GM06990 (cell line): ENCODE measurements around the gene PAX2.

Experiments used
- DNase-seq: peaks from one replicate; pipeline ENCODE4 v3.0.0-alpha.2; 2011; ENCODE audit not compliant: insufficient read length; ENCODE audit errors: extremely low read depth
- H3K27me3 ChIP-seq: replicated peaks from 2 replicates; pipeline ENCODE4 v1.6.0; 2011; ENCODE audit warnings: low read length; ENCODE audit not compliant: control insufficient read depth, insufficient read depth
- H3K36me3 ChIP-seq: 2 replicates; pipeline ENCODE4 v1.5.1; 2011; ENCODE audit warnings: low read length; ENCODE audit not compliant: control insufficient read depth, insufficient read depth
- H3K4me3 ChIP-seq: replicated peaks from 2 replicates; pipeline ENCODE4 v1.5.1; 2011; ENCODE audit warnings: low read depth, mild to moderate bottlenecking, control low read depth, low read length
- TF ChIP-seq, protein P1 (sequence below): IDR thresholded peaks from 2 replicates; pipeline ENCODE4 v1.5.1; 2011; ENCODE audit warnings: low read length, control low read depth, mild to moderate bottlenecking, inconsistent platforms; ENCODE audit not compliant: insufficient read depth, poor library complexity, severe bottlenecking

PAX2 gene

DNA sequence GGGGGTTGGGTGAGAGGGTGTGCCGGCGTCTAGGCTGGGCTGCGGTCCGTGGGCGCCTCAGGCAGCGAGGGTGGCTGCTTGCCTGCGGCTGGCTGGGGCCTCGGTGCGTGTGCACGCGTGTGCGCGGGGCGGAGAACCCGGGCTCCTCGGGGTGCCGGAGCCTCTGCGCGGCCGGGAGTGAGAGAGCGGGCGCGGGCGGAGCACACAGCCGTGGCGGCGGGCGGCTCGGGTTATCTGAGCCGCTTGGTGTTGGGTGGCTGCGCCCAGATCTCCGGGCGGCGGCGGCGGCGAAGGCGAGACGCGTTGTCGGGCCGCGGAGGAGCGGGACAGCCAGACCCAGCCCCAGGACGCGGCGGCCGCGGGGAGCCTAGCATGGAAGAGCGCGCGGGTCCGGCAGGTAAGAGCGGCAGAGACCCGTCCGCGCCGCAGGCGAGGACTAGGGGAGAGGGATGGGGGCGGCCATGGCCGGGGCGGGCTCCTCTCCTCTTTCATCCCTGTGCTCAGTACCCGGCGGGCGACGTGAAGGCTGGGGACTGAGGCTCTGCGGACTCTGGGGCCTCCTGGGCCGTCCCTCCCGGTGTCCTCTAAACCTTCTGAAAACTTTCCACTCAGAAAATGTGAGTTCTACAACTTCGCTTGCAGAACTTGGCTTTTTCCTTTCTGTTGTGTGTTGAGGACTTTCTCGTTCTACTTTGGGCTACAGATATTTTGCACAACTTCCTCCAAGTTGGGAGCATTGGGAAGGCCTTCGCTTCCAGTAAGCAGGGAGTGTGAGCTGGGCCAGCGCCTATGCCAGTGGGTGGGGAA is 9.8 kb upstream of the PAX2 start:
- Histone ChIP-seq H3K36me3 (no peaks in the 10 kb centered on the region), H3K4me3 (no peak overlapping the region), H3K27me3 (peaks cover 11% of the 10 kb centered on the region)
- no peak for DNase-seq
- TF ChIP-seq, protein P1, sequence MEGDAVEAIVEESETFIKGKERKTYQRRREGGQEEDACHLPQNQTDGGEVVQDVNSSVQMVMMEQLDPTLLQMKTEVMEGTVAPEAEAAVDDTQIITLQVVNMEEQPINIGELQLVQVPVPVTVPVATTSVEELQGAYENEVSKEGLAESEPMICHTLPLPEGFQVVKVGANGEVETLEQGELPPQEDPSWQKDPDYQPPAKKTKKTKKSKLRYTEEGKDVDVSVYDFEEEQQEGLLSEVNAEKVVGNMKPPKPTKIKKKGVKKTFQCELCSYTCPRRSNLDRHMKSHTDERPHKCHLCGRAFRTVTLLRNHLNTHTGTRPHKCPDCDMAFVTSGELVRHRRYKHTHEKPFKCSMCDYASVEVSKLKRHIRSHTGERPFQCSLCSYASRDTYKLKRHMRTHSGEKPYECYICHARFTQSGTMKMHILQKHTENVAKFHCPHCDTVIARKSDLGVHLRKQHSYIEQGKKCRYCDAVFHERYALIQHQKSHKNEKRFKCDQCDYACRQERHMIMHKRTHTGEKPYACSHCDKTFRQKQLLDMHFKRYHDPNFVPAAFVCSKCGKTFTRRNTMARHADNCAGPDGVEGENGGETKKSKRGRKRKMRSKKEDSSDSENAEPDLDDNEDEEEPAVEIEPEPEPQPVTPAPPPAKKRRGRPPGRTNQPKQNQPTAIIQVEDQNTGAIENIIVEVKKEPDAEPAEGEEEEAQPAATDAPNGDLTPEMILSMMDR: no peak

DNA sequence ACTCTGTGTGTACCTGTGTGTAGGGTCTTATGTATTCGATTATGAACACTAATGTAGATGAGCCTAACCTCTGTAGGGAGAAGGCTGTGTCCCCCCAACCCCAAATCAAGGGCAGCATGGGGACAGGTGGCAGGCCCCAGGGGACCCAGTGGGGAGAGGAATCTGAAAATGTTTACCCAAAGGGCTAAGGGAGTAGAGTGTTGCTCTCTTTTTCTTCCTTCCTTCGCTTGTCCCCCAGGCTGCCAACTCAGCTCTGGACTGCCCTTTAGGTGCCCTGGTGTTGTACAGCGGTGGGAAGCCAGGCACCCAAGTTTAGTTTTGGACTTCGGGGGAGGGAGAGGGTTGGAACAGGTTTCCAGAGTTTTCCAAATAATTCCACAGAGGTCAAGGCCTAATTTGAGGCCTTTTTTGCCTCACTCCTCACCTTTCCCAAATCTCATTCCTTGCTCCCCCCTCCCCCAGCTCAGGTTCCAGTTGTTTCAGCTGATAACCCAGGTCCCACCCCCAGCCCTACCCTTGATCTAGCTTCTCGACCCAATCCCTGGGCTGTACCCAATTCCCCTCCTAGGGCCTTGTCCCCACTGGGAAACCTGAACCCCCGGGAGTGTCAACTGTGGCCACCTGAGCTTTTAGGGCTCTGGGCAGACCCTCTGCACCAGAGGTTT is 9.1 kb upstream of the PAX2 start:
- TF ChIP-seq, protein P1: no peak
- H3K36me3 ChIP-seq: no peaks in the 10 kb centered on the region
- DNase-seq: no peak
- H3K27me3 ChIP-seq: peaks cover 11% of the 10 kb centered on the region
- no peak overlapping the region for H3K4me3 ChIP-seq

DNA sequence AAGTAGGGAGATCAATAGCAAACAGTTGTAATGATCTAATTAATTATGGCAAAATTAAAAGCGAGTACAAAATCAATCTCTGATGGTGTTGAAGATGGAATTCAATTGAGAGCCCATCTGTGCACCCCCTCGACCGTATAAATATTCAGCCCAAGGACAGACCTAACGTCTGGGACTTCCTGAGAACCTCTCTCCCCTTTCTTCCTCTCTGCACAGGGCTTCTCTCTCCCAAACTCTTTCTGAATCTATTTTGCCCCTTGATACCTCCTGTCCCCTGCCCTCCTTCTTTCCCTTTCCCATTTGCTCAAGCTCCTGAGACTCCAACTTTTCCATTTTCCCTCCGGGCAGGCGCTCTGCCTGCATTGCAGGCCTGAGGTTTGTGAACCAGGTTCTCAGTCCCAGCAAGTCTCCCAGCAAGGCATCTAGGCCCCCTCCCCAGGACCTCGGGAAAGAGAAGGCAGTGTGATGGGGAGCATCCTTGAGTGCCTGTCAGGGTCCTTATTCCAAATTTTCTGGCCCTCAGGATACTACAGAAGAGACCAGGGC is 8.5 kb upstream of the PAX2 start:
- no peak for DNase-seq
- Histone ChIP-seq H3K36me3 (no peaks in the 10 kb centered on the region), H3K4me3 (no peak overlapping the region), H3K27me3 (peaks cover 14% of the 10 kb centered on the region)
- TF ChIP-seq, protein P1: no peak

DNA sequence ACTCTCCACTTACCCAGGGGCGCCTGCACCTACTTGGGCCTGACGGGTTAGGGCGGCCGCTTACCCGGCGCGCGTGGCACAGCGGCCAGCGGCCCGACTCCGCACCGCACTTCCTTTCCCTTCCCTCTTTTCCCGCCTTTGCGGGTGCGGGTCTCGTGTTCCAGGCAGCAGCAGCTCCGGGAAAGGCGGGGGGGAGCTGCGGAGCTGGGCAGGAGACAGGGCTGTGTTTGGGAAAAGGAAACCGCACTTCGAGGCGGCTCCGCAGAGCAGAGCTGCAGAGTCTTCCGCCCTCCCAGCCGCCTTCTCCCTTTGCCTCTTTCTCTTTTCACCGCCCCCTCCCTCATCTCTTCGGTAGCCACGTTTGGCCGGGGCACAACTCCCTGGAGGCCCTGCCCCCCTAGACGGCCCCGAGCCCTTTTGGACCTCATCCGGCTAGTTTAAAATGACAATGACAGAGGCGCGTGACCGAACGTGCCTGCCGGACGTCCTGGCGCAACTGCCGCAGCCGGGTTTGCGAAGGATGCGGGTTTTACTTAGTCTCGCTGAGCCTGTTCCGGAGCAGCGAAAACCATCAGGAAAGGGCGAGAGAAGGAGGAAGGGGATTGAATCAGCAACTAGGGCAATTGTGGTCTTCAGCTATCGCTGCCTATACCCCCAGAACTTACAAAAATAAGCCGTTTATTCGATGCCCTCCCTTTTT is 7.9 kb upstream of the PAX2 start:
- H3K27me3 ChIP-seq: peaks cover 14% of the 10 kb centered on the region
- no peaks in the 10 kb centered on the region for H3K36me3 ChIP-seq
- no peak for DNase-seq
- peak overlapping the region; percentile 26 for H3K4me3 ChIP-seq
- TF ChIP-seq, protein P1: no peak

DNA sequence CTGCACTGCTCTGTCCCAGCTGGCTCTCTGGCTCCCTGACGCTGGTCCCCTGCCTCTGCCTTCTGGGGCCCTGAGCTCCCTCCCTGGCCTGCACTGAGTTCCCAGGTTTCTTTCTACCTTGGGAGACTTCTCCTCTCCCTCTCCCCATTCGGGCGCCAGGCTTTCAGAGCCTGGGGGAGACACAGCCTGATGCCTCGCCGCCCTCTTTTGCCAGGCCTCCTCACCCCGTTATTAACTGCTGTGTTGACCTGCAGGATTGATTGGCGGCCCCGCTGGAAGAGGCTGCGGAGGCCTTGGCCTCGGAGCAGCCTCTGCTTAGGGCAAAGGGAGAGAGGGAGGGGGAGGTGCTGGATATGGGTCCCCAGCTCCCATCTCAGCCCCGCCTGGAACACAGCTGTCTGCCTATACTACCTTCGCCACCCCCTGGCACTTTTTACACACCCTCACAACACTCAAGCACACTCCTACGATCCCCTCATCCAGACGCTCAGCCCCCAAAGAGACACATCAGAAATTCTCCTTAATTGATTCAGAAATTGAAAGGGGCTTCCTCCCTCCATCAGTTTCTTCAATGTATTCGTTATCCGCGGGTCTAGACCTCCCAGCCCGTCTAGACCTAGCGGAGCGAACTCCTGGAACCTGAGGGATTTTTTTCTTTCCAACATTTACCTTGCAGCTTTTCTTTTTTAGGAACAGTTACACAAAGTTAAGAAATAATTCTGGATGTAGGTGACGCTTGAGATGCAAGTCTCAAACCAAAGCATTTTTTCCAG is 7.1 kb upstream of the PAX2 start:
- no peak overlapping the region for H3K4me3 ChIP-seq

More for the DNA sequence above, 7.1 kb upstream of the PAX2 start:
- DNase-seq: no peak
- Histone ChIP-seq H3K27me3 (peaks cover 14% of the 10 kb centered on the region), H3K36me3 (no peaks in the 10 kb centered on the region)
- TF ChIP-seq, protein P1: no peak
